Smooth muscle cell (in vitro differentiated cells): ENCODE measurements around the gene C1QTNF9B. TPM values are rescaled to one million over a fixed set of nuclear protein-coding genes. Genes with fewer than 3 reads are reported as not detected.
"Not testable (repeated sequence)": the region's sequence is repeated elsewhere in the genome, so short reads cannot be mapped to it uniquely, and the experiment has no call there.

Experiments used
- DNase-seq: peaks from one replicate; lab custom pipeline; 2025; ENCODE audit not compliant: unreplicated experiment; lab: John Stamatoyannopoulos, UW
- H2AFZ ChIP-seq: fragments of 200-600 bp; sonication (generic); 2 replicates; pipeline ENCODE4 v1.6.0; 2016; ENCODE audit warnings: antibody characterized with exemption, low read depth, mild to moderate bottlenecking
- H3F3A ChIP-seq: fragments of 200-600 bp; sonication (generic); 2 replicates; pipeline ENCODE4 v1.6.0; 2017; ENCODE audit warnings: antibody characterized with exemption, low read depth
- H3K27ac ChIP-seq: fragments of 200-600 bp; sonication (generic); 2 replicates; pipeline ENCODE4 v1.5.1; 2016; ENCODE audit warnings: low read depth, mild to moderate bottlenecking
- H3K27me3 ChIP-seq: fragments of 200-600 bp; sonication (generic); 2 replicates; pipeline ENCODE4 v1.6.1; 2016; ENCODE audit warnings: low read depth, mild to moderate bottlenecking
- H3K36me3 ChIP-seq: fragments of 200-600 bp; sonication (generic); 2 replicates; pipeline ENCODE4 v1.5.1; 2016; ENCODE audit warnings: low read depth
- H3K4me1 ChIP-seq: fragments of 200-600 bp; sonication (generic); 2 replicates; pipeline ENCODE4 v1.5.1; 2016; ENCODE audit warnings: low read depth
- H3K4me2 ChIP-seq: fragments of 200-600 bp; sonication (generic); 2 replicates; pipeline ENCODE4 v1.6.0; 2016; ENCODE audit warnings: mild to moderate bottlenecking
- H3K4me3 ChIP-seq: fragments of 200-600 bp; sonication (generic); 2 replicates; pipeline ENCODE4 v1.5.1; 2016; ENCODE audit warnings: mild to moderate bottlenecking
- H3K79me2 ChIP-seq: fragments of 200-600 bp; sonication (generic); 2 replicates; pipeline ENCODE4 v1.6.0; 2016; ENCODE audit warnings: low read depth, mild to moderate bottlenecking
- H3K9ac ChIP-seq: fragments of 200-600 bp; sonication (generic); 2 replicates; pipeline ENCODE4 v1.6.0; 2016; ENCODE audit warnings: low read depth
- H3K9me3 ChIP-seq: fragments of 200-600 bp; sonication (generic); replicated peaks from 2 replicates; pipeline ENCODE4 v1.5.1; 2016; ENCODE audit warnings: low read depth
- H4K20me1 ChIP-seq: fragments of 200-600 bp; sonication (generic); 2 replicates; pipeline ENCODE4 v1.6.0; 2016; ENCODE audit warnings: low read depth
- WGBS: methylation state at CpG from one replicate; pipeline ENCODE4 v1.1.7; 2016; ENCODE audit warnings: low lambda C conversion rate; 5-methylcytosine and 5-hydroxymethylcytosine counted together
- polyA plus RNA-seq: library from polyadenylated mRNA; unstranded; fragments of >200 nt; fragmentation: Nextera tagmentation; extraction: Ambion mirVana; gene quantifications from 2 replicates; pipeline ENCODE4 v1.2.1, GENCODE V29; 2016
- total RNA-seq: library from RNA; depleted of rRNA; stranded (reverse); fragments of >200 nt; gene quantifications from 2 replicates; pipeline ENCODE4 v1.2.3, GENCODE V29; 2014
- TF ChIP-seq, protein P1 (sequence below): fragments of 200-600 bp; sonication (generic); IDR thresholded peaks from 2 replicates; pipeline ENCODE4 v1.5.1; 2017; ENCODE audit warnings: borderline replicate concordance, mild to moderate bottlenecking, antibody characterized with exemption; ENCODE audit not compliant: insufficient read depth, poor library complexity, severe bottlenecking

C1QTNF9B gene
- total and polyA plus RNA-seq, 2 experiments from 2014 or later: 0.21 TPM; not detected in 1

GRCh38 chr13:23880493-23881401, 16.6 kb downstream of the C1QTNF9B start:
- H3K9ac ChIP-seq, H3K4me2 ChIP-seq, H4K20me1 ChIP-seq, H3K27me3 ChIP-seq, H3K79me2 ChIP-seq, H3K36me3 ChIP-seq, H3K4me1 ChIP-seq, H3K27ac ChIP-seq, H2AFZ ChIP-seq, H3F3A ChIP-seq, H3K4me3 ChIP-seq, DNase-seq, H3K9me3 ChIP-seq: not testable (repeated sequence)
- 96% methylated on average over 17 of the region's 18 CpGs for WGBS

DNA sequence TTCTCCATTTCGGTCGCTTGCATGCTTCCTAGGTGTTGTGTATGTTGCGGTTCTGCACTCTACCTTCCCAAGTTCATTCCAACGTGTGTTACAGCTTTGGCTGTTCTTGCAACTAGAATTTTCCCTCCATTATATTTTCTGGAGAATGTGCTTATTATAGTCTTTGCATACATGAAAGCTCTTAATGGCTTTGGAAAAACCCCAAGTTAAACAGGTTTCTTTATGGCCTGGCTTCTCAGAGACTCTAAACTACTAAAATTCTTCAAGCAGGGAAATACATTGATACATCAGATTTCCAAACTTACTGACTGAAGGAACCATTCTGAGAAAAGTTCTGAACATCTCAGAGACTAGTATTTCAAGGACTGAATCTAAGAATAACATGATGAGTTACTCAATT, 20.0 kb downstream of the C1QTNF9B start:
- TF ChIP-seq, protein P1, sequence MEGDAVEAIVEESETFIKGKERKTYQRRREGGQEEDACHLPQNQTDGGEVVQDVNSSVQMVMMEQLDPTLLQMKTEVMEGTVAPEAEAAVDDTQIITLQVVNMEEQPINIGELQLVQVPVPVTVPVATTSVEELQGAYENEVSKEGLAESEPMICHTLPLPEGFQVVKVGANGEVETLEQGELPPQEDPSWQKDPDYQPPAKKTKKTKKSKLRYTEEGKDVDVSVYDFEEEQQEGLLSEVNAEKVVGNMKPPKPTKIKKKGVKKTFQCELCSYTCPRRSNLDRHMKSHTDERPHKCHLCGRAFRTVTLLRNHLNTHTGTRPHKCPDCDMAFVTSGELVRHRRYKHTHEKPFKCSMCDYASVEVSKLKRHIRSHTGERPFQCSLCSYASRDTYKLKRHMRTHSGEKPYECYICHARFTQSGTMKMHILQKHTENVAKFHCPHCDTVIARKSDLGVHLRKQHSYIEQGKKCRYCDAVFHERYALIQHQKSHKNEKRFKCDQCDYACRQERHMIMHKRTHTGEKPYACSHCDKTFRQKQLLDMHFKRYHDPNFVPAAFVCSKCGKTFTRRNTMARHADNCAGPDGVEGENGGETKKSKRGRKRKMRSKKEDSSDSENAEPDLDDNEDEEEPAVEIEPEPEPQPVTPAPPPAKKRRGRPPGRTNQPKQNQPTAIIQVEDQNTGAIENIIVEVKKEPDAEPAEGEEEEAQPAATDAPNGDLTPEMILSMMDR: no peak
- Histone ChIP-seq H3K4me3 (no peak overlapping the region), H3K36me3 (no peaks in the 10 kb centered on the region), H3K79me2 (no peaks in the 10 kb centered on the region), H3K9me3 (no peaks in the 10 kb centered on the region), H2AFZ (no peak overlapping the region), H3K27ac (no peak overlapping the region), H3K4me2 (no peak overlapping the region), H3F3A (no peaks in the 10 kb centered on the region), H3K27me3 (no peaks in the 10 kb centered on the region), H3K9ac (no peak overlapping the region), H3K4me1 (no peaks in the 10 kb centered on the region), H4K20me1 (no peaks in the 10 kb centered on the region)
- no peak for DNase-seq
- 96% methylated on average over 4 of the region's 4 CpGs for WGBS

DNA sequence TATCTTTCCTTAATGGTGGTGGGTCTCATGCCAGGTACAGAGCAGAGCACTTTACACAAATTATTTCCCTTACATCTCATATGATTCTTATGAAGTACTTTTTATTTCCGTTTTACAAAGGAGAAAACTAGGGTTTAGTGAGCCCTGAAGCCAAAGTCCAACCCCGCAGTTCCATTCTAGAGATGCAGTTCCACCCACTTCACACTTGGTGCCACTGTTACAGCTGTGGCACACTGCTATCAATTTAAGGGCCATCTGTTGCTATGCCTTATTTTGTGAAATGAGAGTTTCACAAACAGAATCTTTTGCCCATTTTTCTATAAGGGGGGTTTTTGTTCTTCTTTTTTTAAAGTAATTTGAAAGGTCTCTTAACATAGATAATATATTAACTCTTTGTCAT, 21.0 kb downstream of the C1QTNF9B start:
- WGBS: 72% methylated on average over 2 of the region's 2 CpGs
- Histone ChIP-seq H3K27ac (no peak overlapping the region), H3K4me3 (no peak overlapping the region), H2AFZ (no peak overlapping the region), H3K27me3 (no peaks in the 10 kb centered on the region), H3K9ac (no peak overlapping the region), H3K79me2 (no peaks in the 10 kb centered on the region), H3K4me2 (no peak overlapping the region), H3K4me1 (no peaks in the 10 kb centered on the region), H3F3A (no peaks in the 10 kb centered on the region), H4K20me1 (no peaks in the 10 kb centered on the region), H3K36me3 (no peaks in the 10 kb centered on the region), H3K9me3 (no peaks in the 10 kb centered on the region)
- TF ChIP-seq, protein P1: peak; percentile 23
- no peak for DNase-seq

DNA sequence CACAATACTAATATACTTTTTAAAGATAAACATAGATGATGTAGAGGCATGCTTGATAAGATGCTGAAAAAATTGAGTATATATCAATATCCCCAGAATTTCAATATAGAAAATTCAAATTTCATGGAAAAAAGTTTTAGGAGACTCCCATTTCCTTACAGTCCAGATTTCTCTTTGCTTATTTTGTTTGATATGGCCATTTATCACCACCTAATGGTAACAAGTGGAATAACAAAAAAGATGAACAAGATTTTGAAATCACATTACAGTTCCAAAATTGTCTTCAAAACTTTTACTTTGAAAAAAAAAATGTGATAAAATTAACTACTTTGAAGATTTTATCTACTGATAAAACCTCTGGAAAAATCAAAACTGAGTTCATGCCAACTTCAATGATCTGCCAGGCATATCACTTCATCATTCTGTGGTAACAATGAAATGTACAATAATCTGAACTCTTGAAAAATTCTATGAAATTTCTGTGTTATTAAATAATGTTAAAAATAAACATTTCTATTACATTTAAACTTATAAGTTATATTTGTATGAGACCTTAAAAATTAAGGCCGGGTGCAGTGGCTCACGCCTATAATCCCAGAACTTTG, 25.6 kb downstream of the C1QTNF9B start:
- Histone ChIP-seq H3K4me2 (no peak overlapping the region), H2AFZ (no peak overlapping the region), H4K20me1 (no peaks in the 10 kb centered on the region), H3F3A (peaks cover 5% of the 10 kb centered on the region), H3K27me3 (no peaks in the 10 kb centered on the region), H3K4me3 (no peak overlapping the region), H3K9ac (no peak overlapping the region), H3K9me3 (no peaks in the 10 kb centered on the region), H3K27ac (no peak overlapping the region), H3K79me2 (no peaks in the 10 kb centered on the region), H3K36me3 (no peaks in the 10 kb centered on the region), H3K4me1 (peaks cover 5% of the 10 kb centered on the region)
- WGBS: 97% methylated on average over 2 of the region's 2 CpGs
- TF ChIP-seq, protein P1: peak; percentile 68
- DNase-seq: no peak
